ENCODE measurements around the gene CNGA1. TPM values are rescaled to one million over a fixed set of nuclear protein-coding genes. Genes with fewer than 3 reads are reported as not detected.
"Not testable (repeated sequence)": the region's sequence is repeated elsewhere in the genome, so short reads cannot be mapped to it uniquely, and the experiment has no call there.

The CNGA1 gene
- total RNA-seq, 4 donors from 2014 or later = 1.1 to 3.1 (median 2.5) TPM

GRCh38 chr4:48015678-48016077, 803 bp downstream of the CNGA1 start:
- no peak for TF ChIP-seq POLR2A (IDR thresholded peaks at IDR 0.05)
- no peak for TF ChIP-seq CTCF (IDR thresholded peaks at IDR 0.05)
- DNase-seq = no peak
- WGBS, 2 donors = 82 to 85% methylated on average over 4 to 5 of the region's 5 CpGs
- Histone ChIP-seq H3K36me3 (peaks cover 0 to 2% (median 0%) of the 10 kb centered on the region in 3 donors), H3K4me3 (peak overlapping the region; percentile 47 to 83 (median 70)), H3K4me1 (peaks cover 0 to 58% (median 0%) of the 10 kb centered on the region in 3 donors), H3K27me3 (peaks cover 0 to 13% (median 0%) of the 10 kb centered on the region in 4 donors), H3K27ac (peak overlapping the region; percentile 90 to 93 (median 92)), H3K9me3 (no peaks in the 10 kb centered on the region)
- intact Hi-C loops (cut with DNase I) = no loop called here

- WGBS, 2 donors = 73 to 77% methylated on average over 4 of the region's 4 CpGs
- intact Hi-C loops (cut with DNase I) = no loop called here
- H3K4me3 ChIP-seq = peak overlapping the region; percentile 47 to 83 (median 70)
- DNase-seq = no peak
- peaks cover 0 to 13% (median 0%) of the 10 kb centered on the region in 4 donors for H3K27me3 ChIP-seq
- H3K36me3 ChIP-seq = peaks cover 0 to 7% (median 0%) of the 10 kb centered on the region in 3 donors
- TF ChIP-seq CTCF (IDR thresholded peaks at IDR 0.05) = no peak
- TF ChIP-seq POLR2A (IDR thresholded peaks at IDR 0.05) = no peak
- H3K27ac ChIP-seq = peak overlapping the region; percentile 90 to 93 (median 92)
- H3K9me3 ChIP-seq = no peaks in the 10 kb centered on the region
- H3K4me1 ChIP-seq = peaks cover 0 to 58% (median 0%) of the 10 kb centered on the region in 3 donors
Observed at GRCh38 chr4:48015216-48015615, 1.3 kb downstream of the CNGA1 start.

GRCh38 chr4:48012824-48013223, 3.7 kb downstream of the CNGA1 start:
- no peak overlapping the region for H3K27ac ChIP-seq
- H3K27me3 ChIP-seq = peaks cover 0 to 13% (median 0%) of the 10 kb centered on the region in 4 donors
- no peak for DNase-seq
- no peak overlapping the region for H3K4me3 ChIP-seq
- H3K36me3 ChIP-seq = peaks cover 0 to 9% (median 0%) of the 10 kb centered on the region in 3 donors
- TF ChIP-seq POLR2A (IDR thresholded peaks at IDR 0.05) = no peak
- no peak for TF ChIP-seq CTCF (IDR thresholded peaks at IDR 0.05)
- peaks cover 0 to 4% (median 0%) of the 10 kb centered on the region in 3 donors for H3K9me3 ChIP-seq
- 49 to 56% methylated on average over 3 of the region's 3 CpGs for WGBS, 2 donors
- peaks cover 0 to 39% (median 0%) of the 10 kb centered on the region in 3 donors for H3K4me1 ChIP-seq
- intact Hi-C loops (cut with DNase I) = no loop called here

DNA sequence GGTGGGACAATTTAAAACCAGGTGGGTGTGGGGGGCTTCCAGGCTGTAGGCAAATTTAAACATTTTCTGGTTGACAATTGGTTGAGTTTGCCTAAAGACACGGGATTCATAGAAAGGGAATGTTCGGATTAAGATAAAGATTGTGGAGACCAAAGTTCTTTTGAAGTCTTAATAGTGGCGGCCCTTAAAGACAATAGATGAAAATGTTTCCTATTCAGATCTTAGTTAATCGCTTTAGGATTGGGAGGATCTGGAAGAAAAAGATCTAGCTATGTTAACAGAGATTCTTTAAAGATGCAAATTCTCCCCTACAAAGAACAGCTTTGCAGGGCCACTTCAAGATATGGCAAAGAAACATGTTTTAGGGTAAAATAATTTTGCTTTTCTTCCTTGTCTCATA, 4.8 kb downstream of the CNGA1 start:
- intact Hi-C loops (cut with DNase I) = no loop called here
- H3K27ac ChIP-seq = no peak overlapping the region
- H3K4me3 ChIP-seq = no peak overlapping the region
- peaks cover 0 to 2% (median 0%) of the 10 kb centered on the region in 4 donors for H3K27me3 ChIP-seq
- peaks cover 0 to 9% (median 0%) of the 10 kb centered on the region in 3 donors for H3K36me3 ChIP-seq
- 83 to 88% methylated on average over 4 of the region's 4 CpGs for WGBS, 2 donors
- no peak for TF ChIP-seq POLR2A (IDR thresholded peaks at IDR 0.05)
- no peak for TF ChIP-seq CTCF (IDR thresholded peaks at IDR 0.05)
- peaks cover 0 to 8% (median 0%) of the 10 kb centered on the region in 3 donors for H3K9me3 ChIP-seq
- no peak for DNase-seq
- H3K4me1 ChIP-seq = peaks cover 0 to 28% (median 0%) of the 10 kb centered on the region in 3 donors

- H3K27ac ChIP-seq; intact Hi-C loops (cut with DNase I); H3K9me3 ChIP-seq; DNase-seq; H3K27me3 ChIP-seq; H3K36me3 ChIP-seq; H3K4me3 ChIP-seq: not testable (repeated sequence)
- 58 to 94% methylated on average over 5 to 6 of the region's 6 CpGs for WGBS, 2 donors
- peaks cover 0 to 20% (median 0%) of the 10 kb centered on the region in 3 donors for H3K4me1 ChIP-seq
Observed at GRCh38 chr4:48010906-48011305, 5.6 kb downstream of the CNGA1 start.

All from esophagus squamous epithelium (tissue), 5 donors.